ENCODE measurements around the gene GRIK4.

GRIK4 gene

GRCh38 chr11:120816176-120816575, 304.6 kb downstream of the GRIK4 start:
- no peak overlapping the region for H3K4me3 ChIP-seq (IDR thresholded peaks at IDR 0.05; ENCODE audit: insufficient read depth, low read depth, low read length)
- no peak overlapping the region for H3K27ac ChIP-seq
- no peak overlapping the region for H3K4me2 ChIP-seq
- H3K27me3 ChIP-seq (ENCODE audit: insufficient read depth, low read depth), result no peaks in the 10 kb centered on the region
- H3K9ac ChIP-seq, result no peak overlapping the region
- H3K4me1 ChIP-seq (ENCODE audit: low read depth, poor library complexity, severe bottlenecking), result no peaks in the 10 kb centered on the region
- no peak for TF ChIP-seq CTCF (conservative IDR thresholded peaks at IDR 0.05; ENCODE audit: low read depth, low read length)
- H3K36me3 ChIP-seq (ENCODE audit: insufficient read depth), result no peaks in the 10 kb centered on the region
- no peaks in the 10 kb centered on the region for H4K20me1 ChIP-seq (ENCODE audit: insufficient read depth)
- no peak overlapping the region for H2AFZ ChIP-seq (ENCODE audit: low read depth)
- no peaks in the 10 kb centered on the region for H3K79me2 ChIP-seq (ENCODE audit: insufficient read depth, low read depth)

- no peaks in the 10 kb centered on the region for H3K4me1 ChIP-seq (ENCODE audit: low read depth, poor library complexity, severe bottlenecking)
- no peaks in the 10 kb centered on the region for H3K36me3 ChIP-seq (ENCODE audit: insufficient read depth)
- no peak for TF ChIP-seq CTCF (conservative IDR thresholded peaks at IDR 0.05; ENCODE audit: low read depth, low read length)
- H3K27me3 ChIP-seq (ENCODE audit: insufficient read depth, low read depth), result no peaks in the 10 kb centered on the region
- H3K79me2 ChIP-seq (ENCODE audit: insufficient read depth, low read depth), result no peaks in the 10 kb centered on the region
- no peak overlapping the region for H3K9ac ChIP-seq
- no peak overlapping the region for H2AFZ ChIP-seq (ENCODE audit: low read depth)
- no peak overlapping the region for H3K27ac ChIP-seq
- H3K4me3 ChIP-seq (IDR thresholded peaks at IDR 0.05; ENCODE audit: insufficient read depth, low read depth, low read length), result no peak overlapping the region
- no peaks in the 10 kb centered on the region for H4K20me1 ChIP-seq (ENCODE audit: insufficient read depth)
- H3K4me2 ChIP-seq, result no peak overlapping the region
Observed at GRCh38 chr11:120816711-120817110, 305.2 kb downstream of the GRIK4 start.

- Histone ChIP-seq H3K27ac (no peak overlapping the region), H2AFZ (ENCODE audit: low read depth) (no peak overlapping the region), H4K20me1 (ENCODE audit: insufficient read depth) (no peaks in the 10 kb centered on the region), H3K9ac (no peak overlapping the region), H3K4me1 (ENCODE audit: low read depth, poor library complexity, severe bottlenecking) (no peaks in the 10 kb centered on the region), H3K4me2 (no peak overlapping the region), H3K79me2 (ENCODE audit: insufficient read depth, low read depth) (no peaks in the 10 kb centered on the region), H3K27me3 (ENCODE audit: insufficient read depth, low read depth) (no peaks in the 10 kb centered on the region), H3K4me3 (IDR thresholded peaks at IDR 0.05; ENCODE audit: insufficient read depth, low read depth, low read length) (no peak overlapping the region), H3K36me3 (ENCODE audit: insufficient read depth) (no peaks in the 10 kb centered on the region)
- no peak for TF ChIP-seq CTCF (conservative IDR thresholded peaks at IDR 0.05; ENCODE audit: low read depth, low read length)
Observed at GRCh38 chr11:120817158-120817557, 305.6 kb downstream of the GRIK4 start.

- no peaks in the 10 kb centered on the region for H3K79me2 ChIP-seq (ENCODE audit: insufficient read depth, low read depth)
- no peaks in the 10 kb centered on the region for H3K36me3 ChIP-seq (ENCODE audit: insufficient read depth)
- no peaks in the 10 kb centered on the region for H3K27me3 ChIP-seq (ENCODE audit: insufficient read depth, low read depth)
- no peak overlapping the region for H2AFZ ChIP-seq (ENCODE audit: low read depth)
- H3K4me3 ChIP-seq (IDR thresholded peaks at IDR 0.05; ENCODE audit: insufficient read depth, low read depth, low read length), result no peak overlapping the region
- TF ChIP-seq CTCF (conservative IDR thresholded peaks at IDR 0.05; ENCODE audit: low read depth, low read length), result no peak
- no peak overlapping the region for H3K4me2 ChIP-seq
- no peak overlapping the region for H3K9ac ChIP-seq
- no peaks in the 10 kb centered on the region for H4K20me1 ChIP-seq (ENCODE audit: insufficient read depth)
- no peak overlapping the region for H3K27ac ChIP-seq
- H3K4me1 ChIP-seq (ENCODE audit: low read depth, poor library complexity, severe bottlenecking), result no peaks in the 10 kb centered on the region
Observed at GRCh38 chr11:120818097-120818496, 306.5 kb downstream of the GRIK4 start.
